ENCODE results near the gene GLCCI1. TPM values are rescaled to one million over a fixed set of nuclear protein-coding genes. Genes with fewer than 3 reads are reported as not detected.

The GLCCI1 gene
- total RNA-seq, 1 donor from 2014 or later = 12.3 TPM

GRCh38 chr7:8111282-8111960, 142.8 kb downstream of the GLCCI1 start:
- no peak overlapping the region for H3K27ac Mint-ChIP-seq (ENCODE audit: unreplicated experiment)

GRCh38 chr7:8112685-8113084, 144.1 kb downstream of the GLCCI1 start:
- Mint-ChIP-seq H3K27ac (ENCODE audit: unreplicated experiment) (no peak overlapping the region), H3K27me3 (ENCODE audit: unreplicated experiment) (no peaks in the 10 kb centered on the region), H3K4me3 (ENCODE audit: unreplicated experiment) (no peak overlapping the region), H3K4me1 (ENCODE audit: unreplicated experiment) (peaks cover 10% of the 10 kb centered on the region), H3K9me3 (ENCODE audit: unreplicated experiment) (no peaks in the 10 kb centered on the region), H3K36me3 (ENCODE audit: unreplicated experiment) (no peaks in the 10 kb centered on the region)
- DNase-seq (ENCODE audit: extremely low spot score, unreplicated experiment) = no peak
- no peak for TF ChIP-seq CTCF (IDR thresholded peaks at IDR 0.05)

More at GRCh38 chr7:8111282-8111960, 142.8 kb downstream of the GLCCI1 start:
- no peak for DNase-seq (ENCODE audit: extremely low spot score, unreplicated experiment)
- H3K9me3 Mint-ChIP-seq (ENCODE audit: unreplicated experiment) = no peaks in the 10 kb centered on the region
- no peaks in the 10 kb centered on the region for H3K27me3 Mint-ChIP-seq (ENCODE audit: unreplicated experiment)
- TF ChIP-seq CTCF (IDR thresholded peaks at IDR 0.05) = no peak
- H3K36me3 Mint-ChIP-seq (ENCODE audit: unreplicated experiment) = no peaks in the 10 kb centered on the region
- H3K4me1 Mint-ChIP-seq (ENCODE audit: unreplicated experiment) = peaks cover 10% of the 10 kb centered on the region
- H3K4me3 Mint-ChIP-seq (ENCODE audit: unreplicated experiment) = no peak overlapping the region

- Mint-ChIP-seq H3K36me3 (ENCODE audit: unreplicated experiment) (no peaks in the 10 kb centered on the region), H3K4me1 (ENCODE audit: unreplicated experiment) (peaks cover 10% of the 10 kb centered on the region), H3K9me3 (ENCODE audit: unreplicated experiment) (no peaks in the 10 kb centered on the region), H3K27ac (ENCODE audit: unreplicated experiment) (no peak overlapping the region), H3K27me3 (ENCODE audit: unreplicated experiment) (no peaks in the 10 kb centered on the region), H3K4me3 (ENCODE audit: unreplicated experiment) (no peak overlapping the region)
- DNase-seq (ENCODE audit: extremely low spot score, unreplicated experiment) = no peak
- no peak for TF ChIP-seq CTCF (IDR thresholded peaks at IDR 0.05)
Measured at GRCh38 chr7:8113184-8113583, 144.6 kb downstream of the GLCCI1 start.

DNA sequence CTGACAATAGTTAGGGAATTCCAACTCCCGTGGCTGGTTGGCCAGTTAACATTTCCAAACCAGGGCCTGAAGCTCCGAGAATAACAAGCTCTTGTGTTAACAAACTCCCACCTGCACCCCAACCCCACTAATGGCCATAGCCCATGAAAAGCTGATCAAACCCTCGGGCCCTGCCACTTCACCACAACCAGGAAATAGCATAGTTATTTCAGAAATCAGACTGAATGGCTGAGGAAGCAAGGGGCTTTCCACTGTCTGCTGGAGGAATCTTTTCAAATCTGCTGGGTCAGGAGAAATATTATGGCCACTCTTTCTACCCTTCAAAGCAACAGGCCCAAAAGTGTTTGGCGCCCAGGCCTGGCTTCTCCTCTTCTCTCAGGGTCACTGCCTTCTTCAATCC, 145.6 kb downstream of the GLCCI1 start:
- H3K4me3 Mint-ChIP-seq (ENCODE audit: unreplicated experiment) = no peak overlapping the region
- no peaks in the 10 kb centered on the region for H3K9me3 Mint-ChIP-seq (ENCODE audit: unreplicated experiment)
- no peaks in the 10 kb centered on the region for H3K27me3 Mint-ChIP-seq (ENCODE audit: unreplicated experiment)
- peaks cover 7% of the 10 kb centered on the region for H3K4me1 Mint-ChIP-seq (ENCODE audit: unreplicated experiment)
- TF ChIP-seq CTCF (IDR thresholded peaks at IDR 0.05) = no peak
- H3K36me3 Mint-ChIP-seq (ENCODE audit: unreplicated experiment) = no peaks in the 10 kb centered on the region
- no peak overlapping the region for H3K27ac Mint-ChIP-seq (ENCODE audit: unreplicated experiment)
- no peak for DNase-seq (ENCODE audit: extremely low spot score, unreplicated experiment)

- H3K36me3 Mint-ChIP-seq (ENCODE audit: unreplicated experiment) = no peaks in the 10 kb centered on the region
- H3K4me1 Mint-ChIP-seq (ENCODE audit: unreplicated experiment) = no peaks in the 10 kb centered on the region
- no peaks in the 10 kb centered on the region for H3K27me3 Mint-ChIP-seq (ENCODE audit: unreplicated experiment)
Measured at GRCh38 chr7:8115547-8116402, 147.2 kb downstream of the GLCCI1 start.

More at GRCh38 chr7:8115547-8116402, 147.2 kb downstream of the GLCCI1 start:
- no peak overlapping the region for H3K27ac Mint-ChIP-seq (ENCODE audit: unreplicated experiment)
- H3K9me3 Mint-ChIP-seq (ENCODE audit: unreplicated experiment) = no peaks in the 10 kb centered on the region
- no peak for TF ChIP-seq CTCF (IDR thresholded peaks at IDR 0.05)
- H3K4me3 Mint-ChIP-seq (ENCODE audit: unreplicated experiment) = no peak overlapping the region
- DNase-seq (ENCODE audit: extremely low spot score, unreplicated experiment) = no peak

All from osteocyte (in vitro differentiated cells).